Keratinocyte (primary cell): ENCODE data around the gene CTSA. TPM values are rescaled to one million over a fixed set of nuclear protein-coding genes. Genes with fewer than 3 reads are reported as not detected.

Source experiments
- DNase-seq: peaks from one replicate; pipeline ENCODE4 v3.0.0-alpha.2; 2011; ENCODE audit warnings: low read depth, missing footprints, low spot score
- FAIRE-seq: peaks from 2 replicates; lab custom pipeline; 2011; peaks lifted over from hg19 to GRCh38; lab: Jason Lieb, UNC
- H2AFZ ChIP-seq: 2 replicates; pipeline ENCODE4 v1.6.0; 2012; ENCODE audit warnings: low read length, control low read depth, inconsistent platforms; ENCODE audit not compliant: control insufficient read depth
- H3K27ac ChIP-seq: 2 replicates; pipeline ENCODE4 v1.5.1; 2011; ENCODE audit warnings: low read length; ENCODE audit not compliant: control insufficient read depth, insufficient read depth
- H3K27me3 ChIP-seq: 3 replicates; pipeline ENCODE4 v1.6.0; 2011; ENCODE audit warnings: low read length; ENCODE audit not compliant: control insufficient read depth, insufficient read depth; ENCODE audit errors: extremely low read depth
- H3K36me3 ChIP-seq, 2 experiments: 2 replicates in 1 of 2; 3 replicates in 1 of 2; pipeline ENCODE4 v1.5.1; 2011; ENCODE audit warnings: low read length in 2 of 2, mild to moderate bottlenecking in 1 of 2; ENCODE audit not compliant: control insufficient read depth in 2 of 2, insufficient read depth in 2 of 2; ENCODE audit errors: extremely low read depth in 1 of 2
- H3K4me1 ChIP-seq: 3 replicates; pipeline ENCODE4 v1.5.1; 2011; ENCODE audit warnings: low read length; ENCODE audit not compliant: control insufficient read depth, insufficient read depth; ENCODE audit errors: extremely low read depth
- H3K4me2 ChIP-seq: 3 replicates; pipeline ENCODE4 v1.6.0; 2011; ENCODE audit warnings: low read depth, low read length; ENCODE audit not compliant: control insufficient read depth, insufficient read depth; ENCODE audit errors: extremely low read depth
- H3K4me3 ChIP-seq, 3 experiments: fragments of 200-600 bp in 1 of 3; sonication (generic) in 1 of 3; 2 replicates in 2 of 3; 3 replicates in 1 of 3; pipeline ENCODE4 v1.5.1; 2011 to 2016; ENCODE audit warnings: low read length in 3 of 3, mild to moderate bottlenecking in 3 of 3, control low read depth in 2 of 3, inconsistent platforms in 1 of 3, low read depth in 1 of 3, mixed read lengths in 1 of 3, mixed run types in 1 of 3, moderate library complexity in 1 of 3; ENCODE audit not compliant: control insufficient read depth in 2 of 3, insufficient read depth in 2 of 3; ENCODE audit errors: extremely low read depth in 1 of 3
- H3K79me2 ChIP-seq: 2 replicates; pipeline ENCODE4 v1.6.0; 2012; ENCODE audit warnings: low read length; ENCODE audit not compliant: control insufficient read depth, insufficient read depth
- H3K9ac ChIP-seq: 3 replicates; pipeline ENCODE4 v1.6.0; 2011; ENCODE audit warnings: low read length; ENCODE audit not compliant: control insufficient read depth, insufficient read depth; ENCODE audit errors: extremely low read depth
- H3K9me1 ChIP-seq: 3 replicates; pipeline ENCODE4 v1.6.0; 2011; ENCODE audit warnings: low read length; ENCODE audit not compliant: control insufficient read depth, insufficient read depth; ENCODE audit errors: extremely low read depth
- H3K9me3 ChIP-seq: 2 replicates; pipeline ENCODE4 v1.5.1; 2012; ENCODE audit warnings: low read depth, low read length; ENCODE audit not compliant: control insufficient read depth
- H4K20me1 ChIP-seq: 3 replicates; pipeline ENCODE4 v1.6.0; 2011; ENCODE audit warnings: low read length; ENCODE audit not compliant: control insufficient read depth, insufficient read depth; ENCODE audit errors: extremely low read depth
- EZH2 ChIP-seq: IDR thresholded peaks from one replicate; pipeline ENCODE4 v1.6.1; 2012; ENCODE audit warnings: inconsistent platforms, mild to moderate bottlenecking, low read length, moderate library complexity
- dilution Hi-C: fragments of 300-500 bp; cut with MboI; formaldehyde crosslinking; loops from one replicate; pipeline ENCODE4 v1.7.0; 2020; ENCODE audit warnings: low sequenced_read_pairs; ENCODE audit not compliant: extremely low pct_ligation_motif_present
- polyA plus RNA-seq, 5 experiments: library from polyadenylated mRNA; depleted of rRNA in 3 of 5; stranded (reverse) in 3 of 5; stranded (forward) in 1 of 5; unstranded in 1 of 5; fragments of >200 nt; gene quantifications; 1 replicate in 1 of 5; 2 replicates in 3 of 5; 3 replicates in 1 of 5; pipeline versions ENCODE4 v1.2.1 to v1.2.3, GENCODE V29; 2011 to 2012; ENCODE audit warnings: missing spikeins in 2 of 5, low read depth in 1 of 5, low replicate concordance in 1 of 5
- TF ChIP-seq, protein P1 (sequence below), 3 experiments: IDR thresholded peaks in 1 of 3; conservative IDR thresholded peaks in 1 of 3; optimal IDR thresholded peaks in 1 of 3; 2 replicates in 2 of 3; 3 replicates in 1 of 3; pipeline versions ENCODE3 to v1.5.1; 2011; ENCODE audit warnings: low read length in 3 of 3, mild to moderate bottlenecking in 3 of 3, moderate library complexity in 2 of 3, control low read depth in 1 of 3, inconsistent platforms in 1 of 3; ENCODE audit not compliant: insufficient read depth in 2 of 3; ENCODE audit errors: extremely low read depth in 1 of 3

The CTSA gene
- polyA plus RNA-seq, 1 donor (not counting 4 experiments of a cell fraction or from before 2014, with no cell fraction given), result 38.6 TPM

DNA sequence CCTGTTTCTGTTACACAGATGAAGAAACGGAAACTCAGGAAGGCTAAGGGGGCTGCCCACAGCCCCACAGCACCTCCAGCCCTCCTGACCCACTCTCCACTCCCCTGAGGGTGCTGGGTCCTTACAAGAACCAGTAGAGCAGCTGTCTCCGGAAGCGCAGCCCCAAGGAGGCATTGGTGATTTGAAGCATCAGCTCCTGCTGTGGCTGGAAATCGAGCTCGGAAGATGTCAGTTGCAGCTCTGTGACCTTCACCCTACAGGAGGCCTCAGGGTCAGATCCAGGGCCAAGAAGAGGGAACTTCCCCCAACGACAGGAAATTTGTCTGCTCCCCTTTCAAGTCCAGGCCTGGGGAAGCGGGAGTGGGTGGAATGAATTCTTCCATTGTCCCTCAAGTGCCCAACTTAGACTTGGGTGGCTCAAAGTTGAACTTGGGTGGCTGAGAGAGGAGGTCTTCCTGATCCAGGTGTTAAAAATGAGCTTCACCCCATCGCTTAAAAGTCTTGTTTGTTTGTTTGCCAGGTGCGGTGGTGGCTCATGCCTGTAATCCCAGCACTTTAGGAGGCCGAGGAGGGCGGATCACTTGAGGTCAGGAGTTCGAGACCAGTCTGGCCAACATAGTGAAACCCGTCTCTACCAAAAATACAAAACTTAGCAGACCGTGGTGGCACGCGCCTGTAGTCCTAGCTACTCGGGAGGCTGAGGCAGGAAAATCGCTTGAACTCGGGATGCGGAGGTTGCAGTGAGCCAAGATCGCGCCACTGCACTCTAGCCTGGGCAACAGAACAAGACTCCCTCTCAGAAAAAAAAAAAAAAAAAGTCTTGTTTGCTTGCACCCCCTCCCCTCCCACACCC is 18.9 kb downstream of the CTSA start:
- H4K20me1 ChIP-seq, result no peaks in the 10 kb centered on the region
- H3K4me3 ChIP-seq, result peak overlapping the region in 1 of 3 experiments; percentile 8
- H3K4me2 ChIP-seq, result peak overlapping the region; percentile 32
- no peaks in the 10 kb centered on the region for H3K79me2 ChIP-seq
- DNase-seq (no peak), FAIRE-seq (no peak)
- no peak overlapping the region for H3K9ac ChIP-seq
- peaks cover 29% of the 10 kb centered on the region for H3K4me1 ChIP-seq
- peaks cover 4% of the 10 kb centered on the region for H3K9me1 ChIP-seq
- H2AFZ ChIP-seq, result no peak overlapping the region
- no peak for TF ChIP-seq EZH2
- TF ChIP-seq, protein P1, sequence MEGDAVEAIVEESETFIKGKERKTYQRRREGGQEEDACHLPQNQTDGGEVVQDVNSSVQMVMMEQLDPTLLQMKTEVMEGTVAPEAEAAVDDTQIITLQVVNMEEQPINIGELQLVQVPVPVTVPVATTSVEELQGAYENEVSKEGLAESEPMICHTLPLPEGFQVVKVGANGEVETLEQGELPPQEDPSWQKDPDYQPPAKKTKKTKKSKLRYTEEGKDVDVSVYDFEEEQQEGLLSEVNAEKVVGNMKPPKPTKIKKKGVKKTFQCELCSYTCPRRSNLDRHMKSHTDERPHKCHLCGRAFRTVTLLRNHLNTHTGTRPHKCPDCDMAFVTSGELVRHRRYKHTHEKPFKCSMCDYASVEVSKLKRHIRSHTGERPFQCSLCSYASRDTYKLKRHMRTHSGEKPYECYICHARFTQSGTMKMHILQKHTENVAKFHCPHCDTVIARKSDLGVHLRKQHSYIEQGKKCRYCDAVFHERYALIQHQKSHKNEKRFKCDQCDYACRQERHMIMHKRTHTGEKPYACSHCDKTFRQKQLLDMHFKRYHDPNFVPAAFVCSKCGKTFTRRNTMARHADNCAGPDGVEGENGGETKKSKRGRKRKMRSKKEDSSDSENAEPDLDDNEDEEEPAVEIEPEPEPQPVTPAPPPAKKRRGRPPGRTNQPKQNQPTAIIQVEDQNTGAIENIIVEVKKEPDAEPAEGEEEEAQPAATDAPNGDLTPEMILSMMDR (optimal IDR thresholded peaks at IDR 0.05 in 1 of 3, IDR thresholded peaks at IDR 0.05 in 1 of 3, conservative IDR thresholded peaks at IDR 0.05 in 1 of 3; ENCODE audit: extremely low read depth in 1 of 3, insufficient read depth in 2 of 3, low read length in 3 of 3), result no peak
- dilution Hi-C loops, result no loop called here
- peak overlapping the region; percentile 36 for H3K27ac ChIP-seq
- peaks cover 3 to 8% of the 10 kb centered on the region in 2 experiments for H3K36me3 ChIP-seq
- no peaks in the 10 kb centered on the region for H3K9me3 ChIP-seq
- no peaks in the 10 kb centered on the region for H3K27me3 ChIP-seq

DNA sequence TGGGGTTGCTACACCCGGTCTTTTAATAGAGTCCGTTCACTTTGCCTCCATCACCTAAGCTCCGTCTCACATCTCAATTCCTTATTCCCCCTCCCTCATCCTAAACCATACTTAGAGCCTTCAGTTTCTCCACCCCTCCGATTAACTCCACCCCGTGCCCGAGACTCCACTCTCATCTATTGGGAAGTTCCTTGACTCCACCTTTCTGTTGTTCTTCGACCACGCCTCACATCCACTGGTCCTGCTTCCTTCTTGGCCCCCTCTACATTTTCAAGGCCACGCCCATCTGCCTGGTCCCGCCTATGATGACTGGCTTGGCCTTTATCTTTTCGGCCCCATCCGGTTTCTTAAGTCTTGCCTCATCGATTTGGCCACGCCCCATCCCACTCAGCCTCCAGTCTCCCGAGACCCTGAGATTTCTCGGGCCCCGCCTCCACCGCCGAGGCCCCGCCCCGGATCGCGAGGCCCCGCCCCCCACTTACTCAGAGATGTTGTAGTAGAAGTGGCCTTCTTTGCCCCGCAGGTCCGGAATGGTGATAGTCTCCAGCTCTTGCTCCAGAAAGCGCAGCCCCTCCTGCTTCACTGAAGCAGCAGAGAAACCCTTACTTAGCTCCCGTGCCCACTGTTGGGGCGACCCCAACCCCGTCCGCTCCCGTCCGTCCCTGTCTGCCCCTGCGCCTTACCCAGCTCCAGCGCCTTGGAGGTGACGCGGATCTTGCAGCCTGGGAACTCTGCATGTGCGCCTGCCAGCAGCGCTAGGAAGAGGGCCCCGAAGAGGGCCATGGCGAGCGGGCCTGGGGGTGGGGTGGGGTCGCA is 19.7 kb downstream of the CTSA start:
- Histone ChIP-seq H4K20me1 (no peaks in the 10 kb centered on the region), H3K9me3 (no peaks in the 10 kb centered on the region), H3K27me3 (no peaks in the 10 kb centered on the region), H3K36me3 (peaks cover 3 to 8% of the 10 kb centered on the region in 2 experiments), H3K9ac (peak overlapping the region; percentile 76), H2AFZ (peak overlapping the region; percentile 81), H3K27ac (peak overlapping the region; percentile 70), H3K4me2 (peak overlapping the region; percentile 94), H3K9me1 (peaks cover 4% of the 10 kb centered on the region), H3K79me2 (no peaks in the 10 kb centered on the region), H3K4me3 (peak overlapping the region; percentile 45 to 71 (median 60)), H3K4me1 (peaks cover 22% of the 10 kb centered on the region)
- dilution Hi-C loops, result no loop called here
- TF ChIP-seq, protein P1 (optimal IDR thresholded peaks at IDR 0.05 in 1 of 3, IDR thresholded peaks at IDR 0.05 in 1 of 3, conservative IDR thresholded peaks at IDR 0.05 in 1 of 3; ENCODE audit: extremely low read depth in 1 of 3, insufficient read depth in 2 of 3, low read length in 3 of 3), result no peak
- no peak for TF ChIP-seq EZH2
- DNase-seq (peak; percentile 99), FAIRE-seq (peak; percentile 73)
